NCI-H187 (cell line): ENCODE data around the gene WSB1.

Source experiments
- DNase-seq, 2 experiments: peaks; one replicate each; lab custom pipeline; 2025; lab: John Stamatoyannopoulos, UW

The WSB1 gene

GRCh38 chr17:27338536-27338985 lies 44.6 kb downstream of the WSB1 start:
- no peak for DNase-seq

GRCh38 chr17:27339198-27339835 lies 45.4 kb downstream of the WSB1 start:
- DNase-seq, result no peak

DNA sequence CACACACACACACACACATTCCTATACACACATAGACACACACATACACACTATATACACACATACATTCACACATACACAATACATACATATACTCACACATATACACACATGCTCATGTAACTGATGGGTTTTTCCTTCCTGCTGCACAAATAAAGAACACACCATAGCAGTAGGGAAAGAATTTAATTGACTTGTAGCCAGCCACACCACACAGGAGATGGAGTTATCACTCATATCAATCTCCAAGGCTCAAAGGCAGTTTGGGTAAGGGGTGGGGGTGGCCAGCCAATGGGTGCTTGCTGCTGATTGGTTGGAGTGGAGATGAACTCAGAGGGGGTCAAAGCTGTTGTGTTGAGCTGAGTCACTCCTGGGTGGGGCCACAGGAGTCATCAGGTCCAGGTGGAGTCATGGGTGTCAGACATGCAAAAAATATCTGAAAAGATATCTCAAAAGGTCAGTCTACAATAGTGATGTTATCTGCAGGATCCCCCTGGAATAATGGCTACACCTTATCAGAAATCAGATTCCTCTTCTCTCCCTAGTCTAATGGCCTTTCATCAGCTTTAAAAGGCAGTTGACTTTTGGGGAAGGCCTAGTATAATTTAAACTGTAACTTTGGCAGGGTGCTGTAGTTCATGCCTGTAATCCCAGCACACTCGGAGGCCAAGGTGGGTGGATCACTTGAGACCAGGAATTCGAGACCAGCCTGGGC lies 46.1 kb downstream of the WSB1 start:
- DNase-seq, result no peak

DNA sequence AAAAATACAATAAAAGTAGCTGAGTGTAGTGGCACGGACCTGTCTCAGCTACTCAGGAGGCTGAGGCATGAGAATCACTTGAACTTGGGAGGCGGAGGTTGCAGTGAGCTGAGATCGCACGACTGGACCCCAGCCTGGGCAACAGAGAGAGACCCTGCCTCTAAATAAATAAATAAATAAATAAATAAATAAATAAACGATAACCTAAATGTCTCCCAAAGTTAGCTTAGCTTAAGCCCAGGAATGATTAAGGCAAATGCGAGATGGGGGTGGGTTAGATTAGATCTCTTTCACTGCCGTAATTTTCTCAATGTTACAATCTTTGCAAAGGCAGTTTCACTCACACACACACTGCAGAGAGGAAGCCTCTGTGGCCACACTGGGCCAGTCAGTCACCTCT lies 46.7 kb downstream of the WSB1 start:
- DNase-seq, result no peak

GRCh38 chr17:27341041-27341471 lies 47.1 kb downstream of the WSB1 start:
- no peak for DNase-seq

- no peak for DNase-seq
These were observed 48.1 kb downstream of the WSB1 start for GRCh38 chr17:27342059-27342458.

- no peak for DNase-seq
These were observed 49.4 kb downstream of the WSB1 start for GRCh38 chr17:27343294-27343693.

GRCh38 chr17:27343977-27344607 lies 50.2 kb downstream of the WSB1 start:
- DNase-seq, result no peak

GRCh38 chr17:27345141-27345904 lies 51.4 kb downstream of the WSB1 start:
- no peak for DNase-seq

GRCh38 chr17:27346228-27346899 lies 52.5 kb downstream of the WSB1 start:
- no peak for DNase-seq

DNA sequence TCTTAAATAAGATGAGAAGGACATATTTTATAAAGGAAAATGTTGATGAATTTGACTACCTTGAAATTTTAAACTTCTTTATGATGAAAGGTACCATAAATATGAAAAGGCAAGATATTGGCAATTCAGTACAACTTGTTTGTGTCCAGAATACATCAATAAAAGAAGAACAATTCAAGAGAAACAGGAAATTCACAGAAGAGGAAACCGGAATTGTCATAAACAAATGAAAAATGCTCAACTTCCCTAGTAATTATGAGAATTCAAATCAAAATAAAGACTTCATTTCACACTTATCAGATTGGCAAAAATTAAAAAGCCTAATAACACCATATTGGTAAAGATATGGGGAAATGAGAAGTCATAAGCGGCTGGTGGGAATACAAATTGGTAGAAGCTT lies 54.3 kb downstream of the WSB1 start:
- DNase-seq, result no peak

DNA sequence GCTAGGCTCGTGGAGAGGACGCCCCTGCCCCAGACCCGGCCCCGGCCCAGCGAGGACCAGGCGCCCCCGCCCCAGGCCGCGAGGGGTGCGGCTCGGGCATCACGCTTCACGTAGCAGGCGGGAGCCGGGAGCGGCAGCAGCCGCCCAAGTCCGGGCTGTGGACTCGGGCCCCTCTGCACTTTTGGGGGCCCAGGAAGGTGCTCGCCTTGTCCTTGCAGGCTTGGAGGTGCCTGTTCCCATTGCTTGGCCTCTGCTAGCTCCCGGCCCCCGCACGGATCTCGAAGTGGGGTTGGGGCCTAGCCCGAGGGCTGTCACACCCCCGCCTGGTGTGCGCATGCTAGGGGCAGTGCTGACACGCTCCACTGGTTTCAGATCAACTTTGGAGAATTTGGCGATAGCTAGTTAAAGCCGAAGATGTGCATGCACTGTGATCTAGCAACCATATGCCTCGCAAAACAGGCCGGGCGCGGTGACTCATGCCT lies 55.7 kb downstream of the WSB1 start:
- no peak for DNase-seq

DNA sequence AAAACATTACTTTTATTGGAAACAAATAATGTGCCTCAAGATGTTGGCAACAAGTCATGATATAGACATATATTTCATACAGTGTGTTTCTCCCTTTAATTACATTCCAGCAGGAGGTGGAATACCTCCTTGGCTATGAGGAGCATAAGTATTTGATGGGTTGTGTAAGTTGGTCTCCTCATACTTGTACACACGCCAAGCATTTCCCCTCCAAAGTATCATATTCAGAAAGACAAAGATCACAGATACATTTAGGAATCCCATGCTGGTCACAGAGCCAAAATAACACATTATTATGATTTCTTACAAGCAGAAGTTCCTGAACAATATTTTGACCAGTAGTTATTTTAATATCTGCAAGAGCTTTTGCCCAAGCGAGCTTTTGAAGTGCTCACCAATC lies 57.8 kb downstream of the WSB1 start:
- no peak for DNase-seq

- DNase-seq, result no peak
These were observed 58.6 kb downstream of the WSB1 start for GRCh38 chr17:27352448-27353032.

GRCh38 chr17:27353033-27353460 lies 59.1 kb downstream of the WSB1 start:
- DNase-seq, result no peak

DNA sequence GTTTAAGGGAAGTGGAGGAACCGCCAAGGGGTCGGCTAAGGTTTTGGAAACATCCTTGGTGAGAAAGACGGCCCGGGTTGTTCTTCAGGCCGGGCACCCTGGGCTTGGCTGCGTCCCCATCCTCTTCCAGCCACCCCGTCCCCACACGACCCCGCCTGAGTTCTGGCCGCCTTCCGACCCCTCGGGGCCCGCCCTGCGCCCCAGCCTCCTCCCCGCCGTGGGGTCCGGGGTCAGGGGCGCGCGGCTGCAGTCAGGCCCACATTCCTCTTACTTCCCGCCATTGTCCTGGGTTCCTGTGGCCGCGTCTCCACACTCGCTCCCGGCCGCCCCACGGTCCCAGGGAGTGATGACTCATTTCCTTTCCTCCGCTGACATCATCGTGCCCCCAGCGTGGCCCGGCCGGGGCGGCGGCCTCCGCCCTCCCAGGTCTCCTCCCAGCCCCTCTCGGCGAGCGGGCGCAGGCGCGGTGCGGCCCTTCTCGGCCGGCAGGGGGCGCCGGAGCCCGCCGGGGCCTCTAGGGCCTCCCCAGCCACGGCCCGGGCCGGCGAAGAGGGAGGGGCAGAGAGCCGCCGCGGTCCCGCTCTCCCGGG lies 59.6 kb downstream of the WSB1 start:
- DNase-seq, result peak in 1 of 2 experiments; percentile 18

DNA sequence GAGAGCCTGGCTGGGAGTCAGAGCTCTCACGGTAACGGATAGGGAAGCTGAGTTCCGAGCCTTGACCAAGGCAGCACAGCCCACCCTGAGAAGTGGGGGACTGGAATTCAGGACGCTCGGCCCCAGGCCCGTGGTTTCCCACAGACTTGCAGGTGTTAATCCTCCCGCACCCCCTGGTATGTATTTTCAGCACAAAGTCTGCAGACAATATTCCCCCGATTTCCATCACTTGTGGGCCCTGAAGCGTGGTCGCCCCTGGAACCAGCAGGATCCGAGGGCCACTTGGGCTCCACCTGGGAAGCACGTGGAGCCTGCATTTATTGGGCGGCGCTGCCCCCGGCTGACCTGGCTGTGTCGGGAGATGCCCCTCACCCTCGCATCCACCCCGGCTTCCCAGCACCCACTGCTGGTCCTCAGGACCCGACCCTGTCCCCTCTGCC lies 60.2 kb downstream of the WSB1 start:
- no peak for DNase-seq

- DNase-seq, result no peak
These were observed 60.7 kb downstream of the WSB1 start for GRCh38 chr17:27354491-27355081.

- DNase-seq, result no peak
These were observed 61.5 kb downstream of the WSB1 start for GRCh38 chr17:27355419-27355818.

- no peak for DNase-seq
These were observed 62.3 kb downstream of the WSB1 start for GRCh38 chr17:27356091-27356705.
